Aorta (tissue), 5 donors: ENCODE results near the gene LYPD1. TPM values are rescaled to one million over a fixed set of nuclear protein-coding genes. Genes with fewer than 3 reads are reported as not detected.

Experiments used
- ATAC-seq: fragments of 200-7000 bp; cut with Tn5 transposase; one replicate; pipeline ENCODE4 v1.9.1; 2022; ENCODE audit warnings: moderate library complexity; ENCODE audit not compliant: low FRiP score
- DNase-seq, 2 donors: peaks; one replicate each; pipeline ENCODE4 v3.0.0-alpha.2; 2020
- H3K27ac ChIP-seq, 2 donors: one replicate each; pipeline ENCODE4 v1.5.1; 2013; ENCODE audit warnings: low read length in 2 of 2, mild to moderate bottlenecking in 2 of 2, moderate library complexity in 2 of 2, control low read depth in 1 of 2, inconsistent platforms in 1 of 2, low read depth in 1 of 2
- H3K27me3 ChIP-seq, 2 donors: one replicate each; pipeline ENCODE4 v1.6.1; 2013; ENCODE audit warnings: control low read depth in 1 of 2, low read length in 1 of 2, mild to moderate bottlenecking in 1 of 2, moderate library complexity in 1 of 2; ENCODE audit not compliant: insufficient read depth in 2 of 2, control insufficient read depth in 1 of 2
- H3K36me3 ChIP-seq, 2 donors: one replicate each; pipeline ENCODE4 v1.6.1; 2013; ENCODE audit warnings: control low read depth in 1 of 2, low read length in 1 of 2, mild to moderate bottlenecking in 1 of 2; ENCODE audit not compliant: insufficient read depth in 2 of 2, control insufficient read depth in 1 of 2
- H3K4me1 ChIP-seq, 2 donors: one replicate each; pipeline ENCODE4 v1.6.1; 2013; ENCODE audit warnings: low read length in 2 of 2, control low read depth in 1 of 2, mild to moderate bottlenecking in 1 of 2, moderate library complexity in 1 of 2; ENCODE audit not compliant: insufficient read depth in 2 of 2, control insufficient read depth in 1 of 2
- H3K4me3 ChIP-seq, 2 donors: one replicate each; pipeline ENCODE4 v1.5.1; 2013; ENCODE audit warnings: low read length in 2 of 2, control low read depth in 1 of 2, mild to moderate bottlenecking in 1 of 2
- H3K9me3 ChIP-seq: one replicate; pipeline ENCODE4 v1.6.1; 2013; ENCODE audit warnings: mild to moderate bottlenecking, low read length; ENCODE audit not compliant: control insufficient read depth
- WGBS, 2 donors: extraction: QIAGEN DNeasy Blood & Tissue Kit; methylation state at CpG; one replicate each; pipeline ENCODE4 v1.1.7; 2013; 5-methylcytosine and 5-hydroxymethylcytosine counted together
- intact Hi-C, 2 donors: fragments of 100-400 bp; cut with DNase I; formaldehyde crosslinking; loops; one replicate each; pipeline versions ENCODE4 v1.14.2 to v1.15.0; 2022
- polyA plus RNA-seq, 2 donors: library from polyadenylated mRNA; stranded (reverse); fragments of 200-250 nt; gene quantifications; one replicate each; pipeline ENCODE4 v1.2.3, GENCODE V29; 2013
- total RNA-seq, 2 donors: library from RNA; stranded (reverse); fragmentation: NEBNext Ultra II Directional; extraction: Animal tissue kit (Norgen Biotek cat#: 25700); gene quantifications; one replicate each; pipeline ENCODE4 v1.2.1, GENCODE V29; 2021
- donor health status: healthy with polysubstance abuse.
- donor health status: Bipolar disorder and iron deficiency.
- donor health status: DM: no; HTN: no; CAD: no.
- donor health status: DM: no; HTN: no; CAD: no.
- donor health status: DM: yes; HTN: yes; CAD: no.

Gene LYPD1
- total and polyA plus RNA-seq, 4 donors, result 0.49 to 1.2 TPM; not detected in 2

DNA sequence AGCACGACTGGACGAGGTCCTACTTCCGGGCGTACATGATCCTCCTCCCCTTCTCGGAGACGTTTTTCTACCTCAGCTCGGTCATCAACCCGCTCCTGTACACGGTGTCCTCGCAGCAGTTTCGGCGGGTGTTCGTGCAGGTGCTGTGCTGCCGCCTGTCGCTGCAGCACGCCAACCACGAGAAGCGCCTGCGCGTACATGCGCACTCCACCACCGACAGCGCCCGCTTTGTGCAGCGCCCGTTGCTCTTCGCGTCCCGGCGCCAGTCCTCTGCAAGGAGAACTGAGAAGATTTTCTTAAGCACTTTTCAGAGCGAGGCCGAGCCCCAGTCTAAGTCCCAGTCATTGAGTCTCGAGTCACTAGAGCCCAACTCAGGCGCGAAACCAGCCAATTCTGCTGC, 24.8 kb downstream of the LYPD1 start:
- no peaks in the 10 kb centered on the region for H3K36me3 ChIP-seq
- no peaks in the 10 kb centered on the region for H3K27me3 ChIP-seq
- no peaks in the 10 kb centered on the region for H3K4me1 ChIP-seq
- 60 to 71% methylated on average over 35 of the region's 35 CpGs for WGBS, 2 donors
- H3K4me3 ChIP-seq, result no peak overlapping the region
- H3K9me3 ChIP-seq, result peaks cover 2% of the 10 kb centered on the region
- no peak for DNase-seq
- intact Hi-C loops, result no loop called here
- H3K27ac ChIP-seq, result no peak overlapping the region
- ATAC-seq, result no peak

DNA sequence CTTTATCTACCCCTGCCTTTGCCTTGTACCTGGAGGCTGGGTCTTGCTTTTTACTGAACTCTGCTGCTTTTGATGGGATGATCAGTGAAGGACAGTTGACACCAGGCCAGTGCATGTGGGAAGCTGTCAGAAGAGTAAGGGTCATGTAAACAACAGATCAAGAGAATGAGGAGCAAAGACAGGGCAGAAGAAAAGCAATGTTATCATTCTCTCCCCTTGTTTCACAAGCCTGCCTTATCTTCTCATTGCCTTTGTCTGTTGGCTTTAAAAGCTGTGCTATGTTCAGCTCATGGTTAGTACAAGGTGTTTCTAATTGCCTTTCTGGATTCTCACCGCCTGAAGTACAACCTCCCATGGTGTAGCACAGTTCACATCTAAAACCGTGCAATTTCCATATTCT, 27.6 kb downstream of the LYPD1 start:
- Histone ChIP-seq H3K9me3 (peaks cover 2% of the 10 kb centered on the region), H3K4me1 (no peaks in the 10 kb centered on the region), H3K27ac (no peak overlapping the region), H3K4me3 (no peak overlapping the region), H3K36me3 (no peaks in the 10 kb centered on the region), H3K27me3 (no peaks in the 10 kb centered on the region)
- no peak for ATAC-seq
- WGBS, 2 donors, result 77 to 82% methylated on average over 2 of the region's 2 CpGs
- intact Hi-C loops, result no loop called here
- DNase-seq, result no peak

DNA sequence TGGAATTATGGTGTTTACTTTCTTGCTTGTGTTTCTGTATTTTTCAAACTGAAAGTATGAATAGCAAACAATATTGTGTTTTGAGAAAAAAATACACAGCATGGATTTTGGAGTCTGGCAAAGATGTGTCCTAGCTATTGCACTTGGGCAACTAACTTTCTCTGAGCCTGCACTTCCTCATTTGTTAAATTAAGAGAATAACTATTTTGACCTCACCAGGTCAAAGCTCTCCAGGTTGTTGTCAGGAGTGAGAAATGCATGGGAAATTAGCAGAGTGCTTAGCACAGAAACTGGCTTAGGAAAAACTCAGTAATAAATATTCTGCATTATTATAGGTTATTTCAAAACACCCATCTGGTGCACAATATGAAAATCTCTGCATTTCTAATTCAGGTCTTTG, 28.2 kb downstream of the LYPD1 start:
- intact Hi-C loops, result no loop called here
- H3K36me3 ChIP-seq, result no peaks in the 10 kb centered on the region
- ATAC-seq (no peak), DNase-seq (no peak)
- no peaks in the 10 kb centered on the region for H3K27me3 ChIP-seq
- no peak overlapping the region for H3K27ac ChIP-seq
- H3K4me1 ChIP-seq, result no peaks in the 10 kb centered on the region
- no peaks in the 10 kb centered on the region for H3K9me3 ChIP-seq
- H3K4me3 ChIP-seq, result no peak overlapping the region

DNA sequence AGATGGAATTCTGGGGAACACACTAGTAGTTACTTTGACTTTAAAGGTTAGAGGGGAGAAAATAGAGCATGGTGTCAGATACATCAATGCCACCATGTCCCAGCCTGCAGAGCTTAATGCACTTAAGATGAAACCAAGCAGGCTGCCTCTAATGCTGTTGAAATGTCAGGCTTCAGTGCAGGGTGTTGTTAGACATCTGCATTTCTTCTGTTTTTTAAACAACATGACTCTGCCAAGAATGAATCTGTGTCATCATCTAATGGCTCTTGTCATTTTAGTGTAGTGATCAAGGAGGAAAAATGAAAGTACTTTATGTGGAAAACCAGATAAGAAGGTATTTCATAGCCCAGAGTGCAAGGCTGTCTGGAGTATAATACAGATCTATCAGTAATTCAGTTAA, 29.9 kb downstream of the LYPD1 start:
- H3K27ac ChIP-seq, result no peak overlapping the region
- DNase-seq (no peak), ATAC-seq (no peak)
- no peak overlapping the region for H3K4me3 ChIP-seq
- H3K27me3 ChIP-seq, result no peaks in the 10 kb centered on the region
- no peaks in the 10 kb centered on the region for H3K4me1 ChIP-seq
- H3K9me3 ChIP-seq, result no peaks in the 10 kb centered on the region
- no peaks in the 10 kb centered on the region for H3K36me3 ChIP-seq
- intact Hi-C loops, result no loop called here

- no peak overlapping the region for H3K4me3 ChIP-seq
- no peaks in the 10 kb centered on the region for H3K9me3 ChIP-seq
- no peaks in the 10 kb centered on the region for H3K27me3 ChIP-seq
- DNase-seq (no peak), ATAC-seq (no peak)
- WGBS, 2 donors, result 68 to 69% methylated on average over 5 of the region's 5 CpGs
- intact Hi-C loops, result no loop called here
- H3K36me3 ChIP-seq, result no peaks in the 10 kb centered on the region
- H3K27ac ChIP-seq, result no peak overlapping the region
- H3K4me1 ChIP-seq, result no peaks in the 10 kb centered on the region
Measured at GRCh38 chr2:132638313-132639040, 31.5 kb downstream of the LYPD1 start.

- ATAC-seq, result no peak
- no peak for DNase-seq
- H3K36me3 ChIP-seq, result no peaks in the 10 kb centered on the region
- H3K4me1 ChIP-seq, result no peaks in the 10 kb centered on the region
- H3K27me3 ChIP-seq, result no peaks in the 10 kb centered on the region
- H3K4me3 ChIP-seq, result no peak overlapping the region
- WGBS, 2 donors, result 11 to 27% methylated on average over 1 of the region's 1 CpG
- intact Hi-C loops, result no loop called here
- H3K27ac ChIP-seq, result no peak overlapping the region
- no peaks in the 10 kb centered on the region for H3K9me3 ChIP-seq
Measured at GRCh38 chr2:132636346-132636745, 33.7 kb downstream of the LYPD1 start.

GRCh38 chr2:132633635-132634034, 36.4 kb downstream of the LYPD1 start:
- DNase-seq (no peak), ATAC-seq (no peak)
- Histone ChIP-seq H3K27me3 (no peaks in the 10 kb centered on the region), H3K36me3 (no peaks in the 10 kb centered on the region), H3K4me3 (no peak overlapping the region), H3K27ac (no peak overlapping the region), H3K9me3 (no peaks in the 10 kb centered on the region), H3K4me1 (no peaks in the 10 kb centered on the region)
- WGBS, 2 donors, result 96% methylated on average over 2 of the region's 2 CpGs
- intact Hi-C loops, result no loop called here

- ATAC-seq (no peak), DNase-seq (no peak)
- WGBS, 2 donors, result 51 to 54% methylated on average over 6 of the region's 6 CpGs
- Histone ChIP-seq H3K4me3 (no peak overlapping the region), H3K4me1 (no peaks in the 10 kb centered on the region), H3K27me3 (no peaks in the 10 kb centered on the region), H3K36me3 (no peaks in the 10 kb centered on the region), H3K9me3 (no peaks in the 10 kb centered on the region), H3K27ac (no peak overlapping the region)
- intact Hi-C loops, result no loop called here
Measured at GRCh38 chr2:132632000-132632649, 37.9 kb downstream of the LYPD1 start.

DNA sequence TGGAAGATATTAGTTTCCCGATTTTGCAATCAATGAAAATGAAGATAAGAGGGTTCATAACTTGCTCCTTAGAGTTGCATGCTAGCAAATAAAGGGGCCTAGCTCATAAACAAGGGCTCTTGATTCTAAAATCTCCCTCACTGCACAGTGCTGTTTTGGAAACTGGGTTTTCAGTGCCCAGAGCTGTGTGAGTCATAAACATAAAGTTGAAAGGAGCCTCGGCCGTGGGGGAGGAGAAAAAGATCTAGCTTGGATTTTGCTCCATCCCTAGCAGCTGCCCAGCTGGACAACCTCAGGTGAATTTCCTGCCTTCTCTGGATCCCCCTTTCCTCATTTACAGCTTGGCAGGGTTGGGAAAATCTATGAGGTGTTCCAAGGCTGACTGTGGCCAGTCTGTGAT, 42.5 kb downstream of the LYPD1 start:
- DNase-seq (no peak), ATAC-seq (no peak)
- H3K27me3 ChIP-seq, result no peaks in the 10 kb centered on the region
- no peak overlapping the region for H3K4me3 ChIP-seq
- 73 to 80% methylated on average over 3 of the region's 3 CpGs for WGBS, 2 donors
- no peaks in the 10 kb centered on the region for H3K4me1 ChIP-seq
- intact Hi-C loops, result no loop called here
- no peaks in the 10 kb centered on the region for H3K36me3 ChIP-seq
- H3K9me3 ChIP-seq, result no peaks in the 10 kb centered on the region
- no peak overlapping the region for H3K27ac ChIP-seq
